Transverse colon (tissue), 4 donors: ENCODE results near the gene GTPBP1. TPM values are rescaled to one million over a fixed set of nuclear protein-coding genes. Genes with fewer than 3 reads are reported as not detected.

ENCODE experiments used
- DNase-seq: peaks from one replicate; pipeline ENCODE4 v3.0.0-alpha.2; 2019
- H3K27ac ChIP-seq, 4 donors: fragments of 200-600 bp; sonication (generic); 2 replicates each; pipeline ENCODE4 v1.5.1; 2016 to 2018; ENCODE audit warnings: inconsistent platforms in 4 of 4
- H3K27me3 ChIP-seq: fragments of 200-600 bp; sonication (generic); 2 replicates; pipeline ENCODE4 v1.5.1; 2017; ENCODE audit warnings: inconsistent platforms
- H3K36me3 ChIP-seq, 4 donors: fragments of 200-600 bp; sonication (generic); 2 replicates each; pipeline ENCODE4 v1.5.1; 2017 to 2019; ENCODE audit warnings: inconsistent platforms in 4 of 4
- H3K4me1 ChIP-seq, 4 donors: fragments of 200-600 bp; sonication (generic); 2 replicates each; pipeline ENCODE4 v1.5.1; 2017 to 2020; ENCODE audit warnings: inconsistent platforms in 4 of 4
- H3K4me3 ChIP-seq, 4 donors: fragments of 200-600 bp; sonication (generic); 1 replicate in 1 of 4; 2 replicates in 3 of 4; pipeline versions ENCODE4 v1.5.1 to v1.6.1; 2017 to 2019; ENCODE audit warnings: inconsistent platforms in 4 of 4
- H3K9me3 ChIP-seq, 2 donors: fragments of 200-600 bp; sonication (generic); 2 replicates each; pipeline ENCODE4 v1.5.1; 2017 to 2019; ENCODE audit warnings: inconsistent platforms in 2 of 2
- CTCF ChIP-seq, 5 experiments: fragments of 200-600 bp in 3 of 5; fragments of 450-650 bp in 2 of 5; sonication (generic) in 3 of 5; IDR thresholded peaks; 1 replicate in 2 of 5; 2 replicates in 3 of 5; pipeline ENCODE4 v1.5.1; 2016 to 2017; ENCODE audit warnings: antibody characterized with exemption in 5 of 5, inconsistent platforms in 3 of 5, mild to moderate bottlenecking in 2 of 5, moderate library complexity in 1 of 5
- EP300 ChIP-seq: sonication (generic); formaldehyde crosslinking; IDR thresholded peaks from one replicate; pipeline ENCODE4 v1.6.1; 2017; ENCODE audit warnings: antibody characterized with exemption, low read depth
- POLR2A ChIP-seq: fragments of 450-650 bp; IDR thresholded peaks from one replicate; pipeline ENCODE4 v1.6.1; 2016; ENCODE audit warnings: antibody characterized with exemption, mild to moderate bottlenecking, moderate library complexity
- POLR2AphosphoS5 ChIP-seq, 3 donors: sonication (generic); formaldehyde crosslinking; IDR thresholded peaks; one replicate each; pipeline ENCODE4 v1.6.1; 2016; ENCODE audit warnings: antibody characterized with exemption in 3 of 3
- WGBS, 2 donors: methylation state at CpG; one replicate each; pipeline ENCODE4 v1.1.5; 2018; ENCODE audit warnings: low coverage in 1 of 2; 5-methylcytosine and 5-hydroxymethylcytosine counted together
- in situ Hi-C, 4 donors: fragments of 200-750 bp; cut with MboI; loops; one replicate each; pipeline versions ENCODE4 v1.15.0 to v1.15.1; 2017; ENCODE audit warnings: low sequenced_read_pairs in 3 of 4, low pct_ligation_motif_present in 1 of 4, low pct_unique_long_range_greater_than_20kb in 1 of 4
- intact Hi-C: fragments of 100-400 bp; cut with DNase I; formaldehyde crosslinking; loops from one replicate; pipeline ENCODE4 v1.15.1; 2023; ENCODE audit warnings: low total_unique reads
- total RNA-seq, 4 donors: library from RNA; depleted of rRNA; stranded (reverse); fragments of >200 nt; gene quantifications; one replicate each; pipeline ENCODE4 v1.1.0, GENCODE V29; 2016

The GTPBP1 gene
- total RNA-seq, result 10 to 100 TPM; 51.5 to 84.9 (median 77.6) TPM

DNA sequence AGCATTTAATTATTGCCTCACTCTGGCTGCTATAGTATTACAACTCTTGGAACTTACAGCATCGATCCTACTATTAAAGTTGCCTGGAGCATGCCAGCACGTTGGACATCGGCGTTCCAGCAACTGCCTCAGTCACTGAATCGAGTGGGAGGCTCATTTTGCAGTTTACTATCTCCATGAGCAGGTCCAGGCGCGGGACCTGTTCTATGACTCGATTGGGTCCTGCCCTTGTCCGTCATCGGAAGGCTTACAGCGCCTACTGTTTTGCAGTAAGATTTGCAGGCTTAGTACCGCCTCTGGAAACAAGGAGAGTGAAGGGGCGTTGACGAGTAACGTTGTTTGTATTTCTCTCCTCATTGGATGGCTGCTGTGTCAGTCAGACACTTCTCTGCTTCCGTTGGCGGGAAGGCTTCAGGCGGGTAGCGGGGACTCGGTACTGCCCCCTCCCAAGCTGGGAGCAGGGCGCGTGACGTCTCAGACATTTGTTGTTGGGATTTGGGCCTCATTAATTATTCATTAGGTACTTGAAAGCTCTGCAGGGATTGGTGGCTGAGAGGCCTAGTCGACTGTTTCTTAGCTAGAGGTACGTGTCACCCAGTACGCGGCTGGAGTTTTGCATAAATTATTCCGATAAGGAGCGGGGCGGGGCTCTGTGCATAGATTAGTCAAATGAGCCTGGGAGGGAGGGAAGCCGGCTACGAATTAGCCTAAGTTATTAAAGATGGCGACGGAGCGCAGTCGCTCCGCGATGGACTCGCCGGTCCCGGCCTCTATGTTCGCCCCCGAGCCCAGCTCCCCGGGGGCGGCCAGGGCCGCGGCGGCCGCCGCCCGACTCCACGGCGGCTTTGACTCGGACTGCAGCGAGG, at the start of gene GTPBP1:
GTPBP1 (plus strand) TSS at position 710 of the 866 bp plus-strand sequence; CDS start at position 722, 12 bp downstream.
- 0% methylated on average over 39 of the region's 55 CpGs; no CpG with 5 or more reads in 1 of the 2 donors for WGBS, 2 donors
- intact Hi-C loops, result no loop called here

DNA sequence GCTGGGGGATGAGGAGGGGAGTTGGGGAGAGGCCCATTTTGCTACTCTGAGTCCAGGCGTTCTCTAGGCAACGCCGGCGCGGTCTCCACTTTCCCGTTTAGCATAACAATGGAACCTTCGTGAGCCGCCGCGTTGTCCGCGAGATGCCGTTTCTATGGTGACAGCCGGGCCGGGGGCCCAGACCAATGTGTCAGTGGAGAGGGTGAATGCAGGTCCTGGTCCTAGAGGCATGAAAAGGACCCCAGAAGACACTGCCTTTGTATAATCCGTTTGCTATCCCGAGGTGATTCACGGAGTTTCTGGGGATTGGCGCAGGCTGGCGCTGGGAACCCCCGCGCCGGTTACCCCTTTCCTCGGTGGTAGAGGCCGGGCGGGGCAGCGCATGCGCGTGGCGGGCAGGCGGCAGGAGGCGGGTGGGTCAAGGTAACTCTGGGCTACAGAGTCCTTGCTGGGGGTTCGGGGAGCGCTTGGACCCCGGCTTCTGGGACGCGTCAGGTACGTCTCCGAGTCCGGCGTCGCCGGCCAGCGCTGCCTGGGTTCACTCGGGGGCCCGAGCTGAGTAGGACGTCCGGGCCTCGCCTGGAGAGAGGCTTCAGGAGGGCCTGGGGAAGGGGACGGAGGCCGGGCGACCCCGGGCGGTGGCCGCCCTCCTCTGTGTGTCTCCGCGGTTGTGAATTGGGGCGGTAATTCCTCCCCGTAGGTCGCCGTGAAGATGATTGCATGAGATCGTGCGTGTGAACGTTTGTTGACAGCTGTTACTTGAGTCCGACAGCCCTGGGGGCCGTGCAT, 49.3 kb upstream of the GTPBP1 start, which contains the start of the genes CBY1 and FAM227A:
CBY1 (plus strand) TSS at position 383 of the 789 bp plus-strand sequence. CDS start 11,417 bp downstream, outside the sequence.
FAM227A (minus strand) TSS at position 137 of the 789 bp plus-strand sequence. CDS start 6,224 bp downstream, outside the sequence.
- Histone ChIP-seq H3K9me3 (no peaks in the 10 kb centered on the region), H3K4me3 (peak within 1 kb of the TSS; percentile 64 to 89 (median 82)), H3K27me3 (no peaks in the 10 kb centered on the region), H3K27ac (peak within 1 kb of the TSS; percentile 86 to 89 (median 88)), H3K4me1 (peaks cover 11 to 23% (median 15%) of the 10 kb centered on the region in 4 donors), H3K36me3 (peaks cover 0 to 2% (median 0%) of the 10 kb centered on the region in 4 donors)
- TF ChIP-seq CTCF (IDR thresholded peaks at IDR 0.05) (no peak), POLR2AphosphoS5 (IDR thresholded peaks at IDR 0.05) (peak; percentile 70 to 75 (median 73)), EP300 (no peak), POLR2A (peak; percentile 77)
- in situ Hi-C loops, result no loop called here
- peak; percentile 89 for DNase-seq
- intact Hi-C loops, result no loop called here
- WGBS, 2 donors, result 0% methylated on average over 62 of the region's 66 CpGs; no CpG with 5 or more reads in 1 of the 2 donors

More for the DNA sequence above, at the start of gene GTPBP1:
- Histone ChIP-seq H3K9me3 (no peaks in the 10 kb centered on the region), H3K4me3 (peak within 1 kb of the TSS; percentile 72 to 100 (median 87)), H3K36me3 (no peaks in the 10 kb centered on the region), H3K4me1 (peaks cover 18 to 46% (median 33%) of the 10 kb centered on the region in 4 donors), H3K27me3 (no peaks in the 10 kb centered on the region), H3K27ac (peak within 1 kb of the TSS; percentile 98 to 100 (median 98))
- TF ChIP-seq POLR2A (peak; percentile 88), EP300 (no peak), POLR2AphosphoS5 (IDR thresholded peaks at IDR 0.05) (peak; percentile 86 to 93 (median 88)), CTCF (IDR thresholded peaks at IDR 0.05) (peak in 1 of 5 experiments; percentile 39)
- peak; percentile 98 for DNase-seq
- in situ Hi-C loops, result no loop called here

GRCh38 chr22:38657045-38657909, 48.5 kb upstream of the GTPBP1 start:
- intact Hi-C loops, result no loop called here
- Histone ChIP-seq H3K27ac (peak overlapping the region; percentile 86 to 89 (median 88)), H3K36me3 (peaks cover 0 to 8% (median 0%) of the 10 kb centered on the region in 4 donors), H3K4me3 (peak overlapping the region; percentile 64 to 89 (median 82)), H3K4me1 (peaks cover 11 to 23% (median 15%) of the 10 kb centered on the region in 4 donors), H3K9me3 (no peaks in the 10 kb centered on the region), H3K27me3 (no peaks in the 10 kb centered on the region)
- WGBS, 2 donors, result 6% methylated on average over 16 of the region's 16 CpGs; no CpG with 5 or more reads in 1 of the 2 donors
- DNase-seq, result peak; percentile 46
- in situ Hi-C loops, result no loop called here
- TF ChIP-seq CTCF (IDR thresholded peaks at IDR 0.05) (no peak), POLR2A (no peak), POLR2AphosphoS5 (IDR thresholded peaks at IDR 0.05) (no peak), EP300 (no peak)
